HG02981 (cell line): ENCODE results near the gene CNN2.

Experiments used
- ATAC-seq: cut with Tn5 transposase; IDR thresholded peaks from one replicate; pipeline ENCODE4 v1.9.1; 2021; ENCODE audit warnings: mild to moderate bottlenecking, moderate library complexity; ENCODE audit not compliant: unreplicated experiment

The CNN2 gene

GRCh38 chr19:995051-995827 is 31.2 kb upstream of the CNN2 start:
- ATAC-seq: no peak

- no peak for ATAC-seq
Measured at GRCh38 chr19:996051-996838, 30.2 kb upstream of the CNN2 start.

GRCh38 chr19:998064-998463 is 28.3 kb upstream of the CNN2 start:
- ATAC-seq: no peak

GRCh38 chr19:999379-999719 is 27.1 kb upstream of the CNN2 start:
- ATAC-seq: no peak

GRCh38 chr19:1000095-1000494 is 26.3 kb upstream of the CNN2 start, which contains the start of gene GRIN3B:
TSS of gene GRIN3B (plus strand) at chr19:1000419. CDS start at chr19:1000438, 19 bp downstream.
- no peak for ATAC-seq

- ATAC-seq: no peak
Measured at GRCh38 chr19:1000591-1001537, 25.5 kb upstream of the CNN2 start.

GRCh38 chr19:1001538-1002166 is 24.8 kb upstream of the CNN2 start:
- no peak for ATAC-seq

GRCh38 chr19:1002600-1002999 is 23.8 kb upstream of the CNN2 start:
- no peak for ATAC-seq

- no peak for ATAC-seq
Measured at GRCh38 chr19:1003283-1003682, 23.1 kb upstream of the CNN2 start.

- no peak for ATAC-seq
Measured at GRCh38 chr19:1004204-1004802, 22.1 kb upstream of the CNN2 start.

- no peak for ATAC-seq
Measured at GRCh38 chr19:1004803-1005664, 21.4 kb upstream of the CNN2 start.

- no peak for ATAC-seq
Measured at GRCh38 chr19:1006711-1007398, 19.6 kb upstream of the CNN2 start.

GRCh38 chr19:1007399-1008251 is 18.8 kb upstream of the CNN2 start:
- ATAC-seq: no peak

GRCh38 chr19:1008268-1009040 is 18.0 kb upstream of the CNN2 start:
- no peak for ATAC-seq

GRCh38 chr19:1009041-1009980 is 17.1 kb upstream of the CNN2 start:
- no peak for ATAC-seq

GRCh38 chr19:1009981-1010538 is 16.3 kb upstream of the CNN2 start:
- no peak for ATAC-seq
